Naive thymus-derived CD4-positive, alpha-beta T cell (primary cell): ENCODE results near the gene FOXO3. TPM values are rescaled to one million over a fixed set of nuclear protein-coding genes. Genes with fewer than 3 reads are reported as not detected.
"Not testable (repeated sequence)": the region's sequence is repeated elsewhere in the genome, so short reads cannot be mapped to it uniquely, and the experiment has no call there.

Source experiments
- ATAC-seq: fragments of 150-1000 bp; cut with Tn5 transposase; 2 replicates; pipeline ENCODE4 v1.10.0; 2021; ENCODE audit warnings: mild to moderate bottlenecking, moderate library complexity
- CTCF ChIA-PET: fragments of 350-600 bp; sonication (Branson Sonifier 250); formaldehyde crosslinking; loops from one replicate; lab custom pipeline; 2021; ENCODE audit warnings: antibody characterized with exemption; lab: Charles Lee
- POLR2A ChIA-PET: fragments of 350-600 bp; sonication (Branson Sonifier 250); formaldehyde crosslinking; loops from one replicate; lab custom pipeline; 2021; ENCODE audit warnings: antibody characterized with exemption, inconsistent platforms; lab: Charles Lee
- DNase-seq, 9 donors: peaks; one replicate each; pipeline versions ENCODE4 v3.0.0 to v3.0.0-alpha.2; 2020 to 2022; ENCODE audit warnings: mixed read lengths in 1 of 9
- H3K27ac ChIP-seq: one replicate; pipeline ENCODE4 v1.7.0; 2013; ENCODE audit warnings: mild to moderate bottlenecking, low read depth, low read length, moderate library complexity
- H3K27me3 ChIP-seq, 2 donors: one replicate each; pipeline ENCODE4 v1.7.0; 2013; ENCODE audit warnings: low read length in 2 of 2, mild to moderate bottlenecking in 2 of 2, moderate library complexity in 2 of 2; ENCODE audit not compliant: control insufficient read depth in 2 of 2, insufficient read depth in 2 of 2
- H3K36me3 ChIP-seq, 3 experiments: 1 replicate in 2 of 3; 2 replicates in 1 of 3; pipeline ENCODE4 v1.7.0; 2013; ENCODE audit warnings: low read length in 3 of 3, mild to moderate bottlenecking in 3 of 3, moderate library complexity in 1 of 3; ENCODE audit not compliant: insufficient read depth in 3 of 3, control insufficient read depth in 2 of 3
- H3K4me1 ChIP-seq, 2 donors: one replicate each; pipeline ENCODE4 v1.7.0; 2013; ENCODE audit warnings: low read length in 2 of 2, mild to moderate bottlenecking in 2 of 2, moderate library complexity in 1 of 2; ENCODE audit not compliant: control insufficient read depth in 2 of 2, insufficient read depth in 2 of 2
- H3K4me3 ChIP-seq: 2 replicates; pipeline ENCODE4 v1.7.0; 2013; ENCODE audit warnings: mild to moderate bottlenecking, low read length
- H3K9me3 ChIP-seq, 3 experiments: 1 replicate in 2 of 3; 2 replicates in 1 of 3; pipeline ENCODE4 v1.7.0; 2013; ENCODE audit warnings: low read length in 3 of 3; ENCODE audit not compliant: control insufficient read depth in 2 of 3
- H3K27ac Mint-ChIP-seq, 9 donors: one replicate each; pipeline ENCODE4 v1.8.0; 2020 to 2022; ENCODE audit warnings: mixed read lengths in 9 of 9, mild to moderate bottlenecking in 8 of 9, moderate library complexity in 5 of 9, inconsistent platforms in 2 of 9
- H3K27me3 Mint-ChIP-seq, 5 donors: one replicate each; pipeline ENCODE4 v1.8.0; 2021 to 2022; ENCODE audit warnings: mixed read lengths in 5 of 5, mild to moderate bottlenecking in 1 of 5
- H3K36me3 Mint-ChIP-seq, 5 donors: one replicate each; pipeline ENCODE4 v1.8.0; 2020 to 2022; ENCODE audit warnings: mixed read lengths in 5 of 5, mild to moderate bottlenecking in 3 of 5, inconsistent platforms in 1 of 5
- H3K4me1 Mint-ChIP-seq, 7 donors: one replicate each; pipeline ENCODE4 v1.8.0; 2020 to 2022; ENCODE audit warnings: mixed read lengths in 7 of 7, mild to moderate bottlenecking in 3 of 7, inconsistent platforms in 1 of 7
- H3K4me3 Mint-ChIP-seq, 10 donors: one replicate each; pipeline ENCODE4 v1.8.0; 2020 to 2022; ENCODE audit warnings: mild to moderate bottlenecking in 10 of 10, mixed read lengths in 10 of 10, moderate library complexity in 6 of 10, inconsistent platforms in 2 of 10
- H3K9me3 Mint-ChIP-seq, 11 donors: one replicate each; pipeline ENCODE4 v1.8.0; 2020 to 2022; ENCODE audit warnings: mixed read lengths in 11 of 11, mild to moderate bottlenecking in 4 of 11, inconsistent platforms in 1 of 11, moderate library complexity in 1 of 11
- intact Hi-C, 2 donors: fragments of 100-400 bp; cut with micrococcal nuclease; formaldehyde crosslinking; loops; one replicate each; pipeline ENCODE4 v1.15.1; 2023
- polyA plus RNA-seq, 2 donors: library from polyadenylated mRNA; unstranded; fragments of 300-500 nt; fragmentation: Illumina TruSeq; gene quantifications; one replicate each; pipeline ENCODE4 v1.2.3, GENCODE V29; 2021
- total RNA-seq, 6 experiments: library from RNA in 5 of 6; stranded (reverse) in 5 of 6; gene quantifications; 1 replicate in 5 of 6; 2 replicates in 1 of 6; pipeline ENCODE4 v1.2.3 and lab custom pipeline; 2021 to 2026

The FOXO3 gene
- total and polyA plus RNA-seq, 7 experiments from 2014 or later = 11.6 to 39.5 (median 20.5) TPM

DNA sequence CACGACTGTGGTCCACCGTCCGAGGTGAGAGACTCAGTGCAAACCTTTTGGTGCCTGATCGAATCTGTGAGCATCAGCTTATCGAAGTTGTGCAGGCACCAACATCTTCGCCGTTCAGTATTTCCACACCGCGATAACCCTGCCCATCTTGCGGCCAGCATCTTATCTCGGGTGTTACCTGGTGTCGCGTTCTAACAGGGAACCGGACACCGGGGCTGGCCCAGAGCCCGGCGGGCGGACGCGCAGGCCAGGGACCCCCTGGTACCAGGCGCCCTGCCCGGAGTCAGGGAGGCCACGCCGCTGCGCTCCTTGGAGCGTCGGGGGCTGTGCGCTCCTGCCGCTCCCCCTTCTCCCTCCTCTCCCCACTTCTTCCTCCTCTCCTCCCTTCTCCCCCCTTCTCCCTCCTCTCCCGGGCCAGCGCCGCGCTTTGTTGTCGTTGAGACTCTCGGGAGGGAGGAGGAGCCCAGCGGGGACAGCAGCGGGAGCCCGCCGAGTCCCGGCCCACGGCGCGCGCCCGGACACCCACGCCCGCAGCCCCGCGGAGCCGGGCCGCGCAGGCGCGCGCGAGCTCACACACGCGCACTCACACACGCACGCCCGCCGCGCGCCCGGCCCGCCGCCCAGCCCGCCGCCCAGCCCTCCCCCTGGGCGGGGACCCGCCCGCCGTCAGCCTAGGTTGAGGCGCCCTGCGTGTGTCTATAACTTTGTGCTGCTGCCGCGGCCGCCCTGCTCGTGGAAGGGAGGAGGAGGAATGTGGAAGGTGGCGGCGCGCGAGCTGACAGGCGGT lies 1.4 kb upstream of the FOXO3 start:
- Histone ChIP-seq H3K4me3 (peak overlapping the region; percentile 88), H3K36me3 (peaks cover 0 to 11% (median 0%) of the 10 kb centered on the region in 3 experiments), H3K27ac (peak overlapping the region; percentile 100), H3K27me3 (no peaks in the 10 kb centered on the region), H3K9me3 (no peaks in the 10 kb centered on the region), H3K4me1 (peaks cover 15 to 17% of the 10 kb centered on the region in 2 donors)
- peak; percentile 68 for ATAC-seq
- Mint-ChIP-seq H3K4me1 (peaks cover 21 to 34% (median 25%) of the 10 kb centered on the region in 7 donors), H3K9me3 (no peaks in the 10 kb centered on the region), H3K27me3 (peaks cover 0 to 51% (median 0%) of the 10 kb centered on the region in 5 donors), H3K4me3 (peak overlapping the region; percentile 88 to 98 (median 97)), H3K36me3 (peaks cover 0 to 12% (median 6%) of the 10 kb centered on the region in 5 donors), H3K27ac (peak overlapping the region; percentile 87 to 99 (median 97))
- intact Hi-C loops = loop anchor here (1.0 to 5.0 kb wide), 15 partner anchors 223 to 1621 kb away; partner anchors contain the start of genes CD164 (in 1 of the 2), CDC40 (in 1 of the 2), CEP57L1 (in 1 of the 2) and MICAL1 (in 1 of the 2)
- DNase-seq = peak; percentile 85 to 93 (median 90)
- CTCF ChIA-PET = interaction anchor here (1.0 to 1.2 kb wide), 4 partner anchors 12 to 513 kb away, joined by 3 to 5 read pairs (median 4); no protein-coding TSS in a partner anchor
- POLR2A ChIA-PET = interaction anchor here (0.8 to 3.5 kb wide), 20 partner anchors 7 to 1132 kb away, joined by 3 to 41 read pairs (median 5); partner anchors contain the start of genes AK9, ARMC2, CD164 and CEP57L1

DNA sequence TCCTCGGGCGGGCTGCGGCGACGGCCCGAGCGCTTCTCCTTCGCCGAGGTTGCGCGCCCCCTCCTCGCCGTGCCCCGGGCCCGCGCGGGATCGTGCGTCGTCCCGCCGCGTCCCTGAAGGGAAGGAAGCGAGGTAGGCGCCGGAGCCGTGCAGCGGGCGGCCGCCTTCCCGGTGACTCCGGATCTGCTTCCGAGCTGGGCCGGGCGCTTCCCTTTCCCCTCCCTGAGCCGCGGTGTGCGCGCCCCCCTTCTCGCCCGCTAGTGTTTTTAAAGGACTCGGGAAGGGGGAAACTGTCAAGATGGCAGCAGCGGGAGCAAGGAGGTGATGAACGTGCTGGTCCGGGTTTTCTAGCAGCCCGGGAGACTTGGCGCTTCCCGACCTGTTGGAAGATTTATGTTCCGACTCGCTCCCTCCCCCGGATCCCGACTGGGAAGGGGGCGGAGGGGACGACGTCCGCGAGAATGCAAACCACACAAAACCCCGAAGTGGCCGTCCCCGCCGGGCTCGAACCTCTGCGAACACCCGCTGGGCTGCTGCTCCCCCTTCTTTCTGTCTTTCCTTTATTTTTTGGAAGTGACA lies 744 bp upstream of the FOXO3 start:
- Mint-ChIP-seq H3K4me3 (peak overlapping the region; percentile 86 to 98 (median 94)), H3K27me3 (peaks cover 0 to 45% (median 0%) of the 10 kb centered on the region in 5 donors), H3K27ac (peak overlapping the region; percentile 81 to 99 (median 90)), H3K36me3 (peaks cover 0 to 12% (median 6%) of the 10 kb centered on the region in 5 donors), H3K4me1 (peaks cover 28 to 40% (median 31%) of the 10 kb centered on the region in 7 donors), H3K9me3 (no peaks in the 10 kb centered on the region)
- Histone ChIP-seq H3K9me3 (no peaks in the 10 kb centered on the region), H3K27me3 (no peaks in the 10 kb centered on the region), H3K4me3 (peak overlapping the region; percentile 88), H3K4me1 (peaks cover 22 to 24% of the 10 kb centered on the region in 2 donors), H3K27ac (peak overlapping the region; percentile 100), H3K36me3 (peaks cover 0 to 11% (median 0%) of the 10 kb centered on the region in 3 experiments)
- intact Hi-C loops = loop anchor here (1.0 to 5.0 kb wide), 15 partner anchors 222 to 1620 kb away; partner anchors contain the start of genes CD164 (in 1 of the 2), CDC40 (in 1 of the 2), CEP57L1 (in 1 of the 2) and MICAL1 (in 1 of the 2)
- ATAC-seq (no peak), DNase-seq (peak in 4 of 9 donors; percentile 33 to 47 (median 42))
- CTCF ChIA-PET = no interaction called here
- POLR2A ChIA-PET = interaction anchor here (0.7 to 3.5 kb wide), 15 partner anchors 8 to 1131 kb away, joined by 3 to 41 read pairs (median 4); partner anchors contain the start of genes AK9, ARMC2, CEP57L1 and FIG4

DNA sequence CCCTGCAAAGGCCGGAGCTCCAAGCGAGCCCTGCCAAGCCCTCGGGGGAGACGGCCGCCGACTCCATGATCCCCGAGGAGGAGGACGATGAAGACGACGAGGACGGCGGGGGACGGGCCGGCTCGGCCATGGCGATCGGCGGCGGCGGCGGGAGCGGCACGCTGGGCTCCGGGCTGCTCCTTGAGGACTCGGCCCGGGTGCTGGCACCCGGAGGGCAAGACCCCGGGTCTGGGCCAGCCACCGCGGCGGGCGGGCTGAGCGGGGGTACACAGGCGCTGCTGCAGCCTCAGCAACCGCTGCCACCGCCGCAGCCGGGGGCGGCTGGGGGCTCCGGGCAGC lies 561 bp downstream of the FOXO3 start:
- ATAC-seq, H3K27me3 ChIP-seq, H3K9me3 ChIP-seq, H3K9me3 Mint-ChIP-seq, H3K4me3 ChIP-seq, POLR2A ChIA-PET, H3K27ac ChIP-seq, CTCF ChIA-PET, intact Hi-C loops, H3K27ac Mint-ChIP-seq: not testable (repeated sequence)
- peak overlapping the region in 2 of 10 donors; percentile 76 to 88 for H3K4me3 Mint-ChIP-seq
- H3K36me3 Mint-ChIP-seq = peaks cover 0 to 12% (median 6%) of the 10 kb centered on the region in 5 donors
- peaks cover 0 to 43% (median 0%) of the 10 kb centered on the region in 5 donors for H3K27me3 Mint-ChIP-seq
- Histone ChIP-seq H3K36me3 (peaks cover 0 to 11% (median 0%) of the 10 kb centered on the region in 3 experiments), H3K4me1 (peaks cover 33 to 37% of the 10 kb centered on the region in 2 donors)
- peak in 1 of 9 donors; percentile 4 for DNase-seq
- H3K4me1 Mint-ChIP-seq = peaks cover 41 to 53% (median 43%) of the 10 kb centered on the region in 7 donors

DNA sequence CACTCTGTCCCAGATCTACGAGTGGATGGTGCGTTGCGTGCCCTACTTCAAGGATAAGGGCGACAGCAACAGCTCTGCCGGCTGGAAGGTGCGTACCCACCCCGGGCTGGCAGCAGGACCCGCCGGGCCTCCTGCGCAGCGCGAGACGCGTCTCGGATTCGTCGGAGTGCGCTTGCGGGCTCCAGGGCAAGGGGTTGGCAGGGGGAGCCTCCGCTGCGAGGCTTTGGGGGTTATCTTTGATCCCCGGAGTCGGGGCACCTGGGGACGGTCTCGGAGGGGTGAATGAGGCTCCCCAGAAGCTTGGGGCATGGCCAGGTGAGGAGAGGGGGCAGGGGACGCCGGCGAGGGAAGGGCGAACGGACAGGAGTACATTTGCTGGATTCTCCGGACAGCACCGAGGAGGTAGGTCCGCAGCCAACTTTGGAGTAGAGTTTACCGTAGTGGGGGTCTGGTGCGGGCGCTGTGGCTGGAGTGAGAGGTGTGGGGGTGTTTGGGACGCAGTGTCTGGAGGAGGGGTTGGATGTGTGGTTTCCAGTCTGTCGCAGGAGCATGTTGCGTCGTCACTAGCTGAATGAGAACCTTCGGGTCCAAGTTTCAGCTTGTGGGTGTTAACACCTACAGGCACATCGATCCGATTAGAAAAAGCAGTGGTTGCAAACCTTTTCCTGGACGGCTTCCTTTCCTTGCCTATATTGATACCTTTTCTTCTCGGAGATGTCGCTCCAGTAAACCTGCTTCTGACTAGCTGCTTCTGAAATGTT lies 1.2 kb downstream of the FOXO3 start:
- H3K27me3 Mint-ChIP-seq = peaks cover 0 to 37% (median 0%) of the 10 kb centered on the region in 5 donors
- POLR2A ChIA-PET = interaction anchor here (1.0 kb wide), 1 partner anchor 15 kb away, joined by 3 read pairs; no protein-coding TSS in a partner anchor
- peak overlapping the region; percentile 67 to 87 (median 78) for H3K4me3 Mint-ChIP-seq
- peaks cover 0 to 11% (median 0%) of the 10 kb centered on the region in 3 experiments for H3K36me3 ChIP-seq
- H3K4me1 ChIP-seq = peaks cover 38 to 41% of the 10 kb centered on the region in 2 donors
- intact Hi-C loops = no loop called here
- no peaks in the 10 kb centered on the region for H3K27me3 ChIP-seq
- H3K36me3 Mint-ChIP-seq = peaks cover 0 to 12% (median 6%) of the 10 kb centered on the region in 5 donors
- no peak overlapping the region for H3K27ac ChIP-seq
- H3K4me1 Mint-ChIP-seq = peaks cover 43 to 57% (median 47%) of the 10 kb centered on the region in 7 donors
- no peak overlapping the region for H3K4me3 ChIP-seq
- peak overlapping the region; percentile 3 to 87 (median 45) for H3K27ac Mint-ChIP-seq
- peak in 1 of 9 donors; percentile 13 for DNase-seq
- CTCF ChIA-PET = interaction anchor here (0.6 kb wide), 1 partner anchor 801 kb away, joined by 4 read pairs; no protein-coding TSS in a partner anchor
- no peak for ATAC-seq
- H3K9me3 ChIP-seq = no peaks in the 10 kb centered on the region
- no peaks in the 10 kb centered on the region for H3K9me3 Mint-ChIP-seq

DNA sequence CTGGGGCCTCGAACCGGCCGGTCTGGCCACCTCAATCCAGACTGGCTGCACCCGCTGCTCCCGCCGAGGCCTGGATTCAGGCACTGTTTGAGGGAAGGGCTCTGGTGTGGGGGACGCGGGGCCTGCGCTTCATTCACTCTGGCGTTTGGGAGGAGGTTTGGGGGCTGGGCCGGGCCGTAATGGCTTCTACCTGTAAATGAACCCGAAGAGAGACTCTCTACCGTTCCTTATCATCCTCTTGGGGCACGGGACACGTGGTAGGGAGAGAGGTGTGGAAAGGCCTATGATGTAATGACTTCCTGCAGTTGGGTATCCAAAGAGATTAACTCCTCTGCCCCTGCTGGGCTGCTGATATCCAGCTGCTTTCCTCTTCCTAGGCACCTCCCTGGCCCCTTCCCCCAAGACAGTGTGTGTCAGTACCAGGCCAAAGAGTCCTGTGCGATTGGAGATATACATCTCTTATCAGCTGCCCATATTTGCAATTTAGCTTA lies 1.8 kb downstream of the FOXO3 start:
- no peaks in the 10 kb centered on the region for H3K27me3 ChIP-seq
- peaks cover 0 to 11% (median 0%) of the 10 kb centered on the region in 3 experiments for H3K36me3 ChIP-seq
- ATAC-seq (no peak), DNase-seq (no peak)
- no peak overlapping the region for H3K4me3 ChIP-seq
- H3K27ac Mint-ChIP-seq = peak overlapping the region in 8 of 9 donors; percentile 1 to 72 (median 30)
- no peaks in the 10 kb centered on the region for H3K9me3 ChIP-seq
- POLR2A ChIA-PET = interaction anchor here (0.7 to 1.0 kb wide), 2 partner anchors 14 to 332 kb away, joined by 3 read pairs; no protein-coding TSS in a partner anchor
- no peaks in the 10 kb centered on the region for H3K9me3 Mint-ChIP-seq
- peaks cover 32 to 36% of the 10 kb centered on the region in 2 donors for H3K4me1 ChIP-seq
- CTCF ChIA-PET = interaction anchor here (0.7 kb wide), 1 partner anchor 183 kb away, joined by 3 read pairs; no protein-coding TSS in a partner anchor
- H3K27ac ChIP-seq = no peak overlapping the region
- peaks cover 0 to 16% (median 6%) of the 10 kb centered on the region in 5 donors for H3K36me3 Mint-ChIP-seq
- intact Hi-C loops = no loop called here
- peaks cover 41 to 58% (median 53%) of the 10 kb centered on the region in 7 donors for H3K4me1 Mint-ChIP-seq
- H3K27me3 Mint-ChIP-seq = peaks cover 0 to 34% (median 0%) of the 10 kb centered on the region in 5 donors
- H3K4me3 Mint-ChIP-seq = peak overlapping the region; percentile 67 to 87 (median 78)
